ENCODE results near the gene TSFM.

TSFM gene

DNA sequence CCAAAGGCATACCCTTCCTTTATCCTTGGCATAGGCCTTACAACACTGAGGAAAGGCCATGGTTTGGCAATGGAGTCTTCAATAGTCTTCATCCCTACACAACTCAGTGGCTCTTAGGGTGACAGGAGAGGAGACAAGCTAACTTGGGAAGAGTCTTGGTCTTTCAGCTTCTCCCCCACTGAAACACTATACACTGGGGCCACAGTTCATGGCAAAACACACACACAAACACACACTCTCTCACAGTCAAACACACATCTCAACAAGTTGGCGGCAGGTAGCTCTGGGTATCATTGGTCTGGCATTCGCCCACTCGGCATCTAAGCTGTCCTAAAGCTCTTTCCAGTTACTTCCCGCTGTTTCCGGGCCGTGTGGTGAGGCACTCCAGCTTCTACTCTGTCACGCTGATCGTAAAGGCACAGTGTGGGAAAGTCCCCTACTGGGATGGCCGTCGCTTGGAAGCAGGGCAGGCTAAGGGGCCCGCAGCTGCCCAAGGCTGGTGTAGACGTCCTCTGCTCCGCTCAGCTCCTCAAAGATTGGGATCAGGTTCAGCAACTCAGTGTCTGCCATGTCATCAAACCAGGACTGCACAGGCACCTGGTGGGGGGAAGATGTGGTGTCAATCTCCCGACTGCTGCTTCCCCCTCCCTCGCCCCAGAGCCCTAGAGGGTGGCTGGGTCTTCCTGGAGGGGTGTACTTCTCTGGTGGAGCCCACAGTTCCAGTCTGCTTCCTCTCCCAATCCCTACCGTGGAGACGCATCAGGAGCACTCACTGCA is 40.7 kb downstream of the TSFM start:
- H3K27ac ChIP-seq: peak overlapping the region in 3 of 21 experiments; percentile 1 to 41 (median 1)
- no peak overlapping the region for H3K4me3 ChIP-seq

GRCh38 chr12:57823908-57824640 is 41.5 kb downstream of the TSFM start:
- no peak overlapping the region for H3K4me3 ChIP-seq

GRCh38 chr12:57825451-57825850 is 42.9 kb downstream of the TSFM start:
- Histone ChIP-seq H3K4me3 (no peak overlapping the region), H3K27ac (no peak overlapping the region)

More at GRCh38 chr12:57823908-57824640, 41.5 kb downstream of the TSFM start:
- H3K27ac ChIP-seq: peak overlapping the region in 2 of 21 experiments; percentile 1 to 41

DNA sequence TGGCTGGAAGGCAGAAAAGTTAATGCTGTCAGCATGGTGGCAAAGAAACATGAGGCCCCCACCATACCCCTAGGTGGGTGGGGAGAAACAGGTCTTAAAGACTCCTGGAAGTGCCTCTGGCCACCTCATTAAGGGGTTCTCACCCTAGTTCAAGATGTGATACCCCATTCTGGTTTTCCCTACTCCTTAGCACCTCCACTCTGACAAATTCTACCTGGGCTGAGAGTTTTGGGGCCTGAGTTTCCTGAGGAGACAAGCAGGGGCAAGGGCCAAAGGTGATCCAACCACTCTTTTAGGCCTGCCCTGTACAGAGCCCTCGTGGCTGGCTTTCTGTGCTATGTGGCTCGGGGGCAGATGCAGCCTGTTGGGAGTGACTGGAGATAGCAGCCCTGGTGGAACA is 43.8 kb downstream of the TSFM start:
- H3K27ac ChIP-seq: peak overlapping the region in 4 of 21 experiments; percentile 18 to 47 (median 38)
- no peak overlapping the region for H3K4me3 ChIP-seq

DNA sequence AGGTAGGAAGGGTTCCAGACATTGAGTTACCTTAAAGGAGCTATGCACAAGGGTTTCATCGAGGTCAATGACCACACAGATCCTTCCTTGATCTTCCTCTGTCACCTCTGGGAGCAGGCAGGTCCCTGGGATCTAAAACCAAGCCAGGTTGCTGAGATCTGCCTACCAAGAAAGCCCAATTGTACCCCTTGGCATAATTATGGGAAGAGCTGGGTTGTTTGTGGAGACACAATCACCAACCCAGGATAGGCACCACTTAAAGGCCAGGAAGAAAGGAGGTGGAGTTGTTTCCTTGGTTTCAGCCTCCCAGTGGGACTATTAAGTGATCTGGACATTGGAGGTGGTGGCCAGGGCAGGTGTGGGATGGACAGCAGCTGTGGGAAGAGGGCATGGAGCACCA is 44.4 kb downstream of the TSFM start:
- Histone ChIP-seq H3K4me3 (no peak overlapping the region), H3K27ac (peak overlapping the region in 3 of 21 experiments; percentile 22 to 44 (median 31))

GRCh38 chr12:57829025-57829777 is 46.6 kb downstream of the TSFM start:
- Histone ChIP-seq H3K4me3 (no peak overlapping the region), H3K27ac (peak overlapping the region in 4 of 21 experiments; percentile 2 to 48 (median 18))

- Histone ChIP-seq H3K4me3 (no peak overlapping the region), H3K27ac (peak overlapping the region in 6 of 21 experiments; percentile 3 to 68 (median 55))
These were observed 47.8 kb downstream of the TSFM start for GRCh38 chr12:57830393-57830792.

- Histone ChIP-seq H3K27ac (peak overlapping the region in 9 of 21 experiments; percentile 0 to 82 (median 41)), H3K4me3 (no peak overlapping the region)
These were observed 50.4 kb downstream of the TSFM start for GRCh38 chr12:57832966-57833365.

DNA sequence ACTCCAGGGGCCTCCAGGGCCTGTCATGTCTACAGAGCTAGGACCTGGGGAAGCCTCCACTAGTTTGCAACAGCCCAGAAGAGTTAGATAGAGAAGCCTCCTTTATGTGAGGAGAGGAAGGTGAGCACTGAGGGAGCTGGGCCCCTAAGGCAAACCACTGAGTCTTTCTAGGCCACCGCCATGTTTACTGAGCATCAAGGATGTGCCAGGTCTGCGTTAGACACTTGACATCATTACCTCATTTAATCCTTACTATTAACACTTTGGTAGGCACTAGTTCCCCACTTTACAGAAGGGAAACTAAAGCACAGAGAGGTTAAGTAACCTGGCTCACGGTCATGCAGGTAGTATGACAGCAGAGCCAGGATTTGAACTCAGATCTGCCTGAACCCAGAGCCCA is 51.1 kb downstream of the TSFM start:
- H3K4me3 ChIP-seq: no peak overlapping the region
- H3K27ac ChIP-seq: peak overlapping the region in 9 of 21 experiments; percentile 0 to 82 (median 41)

DNA sequence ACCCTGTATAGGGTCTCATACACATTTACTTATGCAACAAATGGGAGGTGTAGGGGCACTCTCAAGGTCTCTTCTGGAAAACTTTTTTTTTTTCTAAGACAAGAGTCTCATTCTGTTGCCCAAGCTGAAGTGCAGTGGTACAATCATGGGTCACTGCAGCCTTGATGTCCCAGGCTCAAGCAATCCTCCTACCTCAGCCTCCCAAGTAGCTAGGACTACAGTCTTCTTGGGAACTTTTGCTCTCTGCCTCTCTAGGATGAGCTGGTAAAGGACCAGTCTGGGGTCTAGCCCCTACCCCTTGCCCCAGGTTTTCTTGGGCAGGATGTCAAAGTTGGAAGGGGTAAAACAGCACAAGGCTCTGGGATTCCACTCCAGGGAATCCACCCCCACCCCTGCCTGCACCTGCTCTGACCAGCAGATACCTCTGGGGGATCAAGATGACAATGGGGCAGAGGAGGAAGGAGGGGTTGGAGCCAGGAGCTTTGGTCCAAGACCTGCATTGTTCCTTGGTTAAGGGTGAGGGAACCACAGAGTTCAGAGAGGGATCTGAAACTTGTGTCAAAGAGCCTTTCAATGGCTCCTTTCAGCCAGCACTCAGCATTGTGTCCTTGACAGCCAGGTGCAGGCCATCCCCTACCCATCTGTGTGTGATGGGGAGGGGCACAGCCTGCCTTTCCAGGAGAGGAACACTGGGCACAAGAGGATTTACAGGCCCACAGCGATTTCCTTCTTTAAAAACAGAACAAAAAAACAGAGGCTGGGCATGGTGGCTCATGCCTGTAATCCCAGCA is 51.7 kb downstream of the TSFM start:
- no peak overlapping the region for H3K4me3 ChIP-seq
- peak overlapping the region in 14 of 21 experiments; percentile 5 to 82 (median 44) for H3K27ac ChIP-seq

- Histone ChIP-seq H3K4me3 (no peak overlapping the region), H3K27ac (peak overlapping the region in 18 of 21 experiments; percentile 15 to 82 (median 62))
These were observed 53.0 kb downstream of the TSFM start for GRCh38 chr12:57835366-57836288.

DNA sequence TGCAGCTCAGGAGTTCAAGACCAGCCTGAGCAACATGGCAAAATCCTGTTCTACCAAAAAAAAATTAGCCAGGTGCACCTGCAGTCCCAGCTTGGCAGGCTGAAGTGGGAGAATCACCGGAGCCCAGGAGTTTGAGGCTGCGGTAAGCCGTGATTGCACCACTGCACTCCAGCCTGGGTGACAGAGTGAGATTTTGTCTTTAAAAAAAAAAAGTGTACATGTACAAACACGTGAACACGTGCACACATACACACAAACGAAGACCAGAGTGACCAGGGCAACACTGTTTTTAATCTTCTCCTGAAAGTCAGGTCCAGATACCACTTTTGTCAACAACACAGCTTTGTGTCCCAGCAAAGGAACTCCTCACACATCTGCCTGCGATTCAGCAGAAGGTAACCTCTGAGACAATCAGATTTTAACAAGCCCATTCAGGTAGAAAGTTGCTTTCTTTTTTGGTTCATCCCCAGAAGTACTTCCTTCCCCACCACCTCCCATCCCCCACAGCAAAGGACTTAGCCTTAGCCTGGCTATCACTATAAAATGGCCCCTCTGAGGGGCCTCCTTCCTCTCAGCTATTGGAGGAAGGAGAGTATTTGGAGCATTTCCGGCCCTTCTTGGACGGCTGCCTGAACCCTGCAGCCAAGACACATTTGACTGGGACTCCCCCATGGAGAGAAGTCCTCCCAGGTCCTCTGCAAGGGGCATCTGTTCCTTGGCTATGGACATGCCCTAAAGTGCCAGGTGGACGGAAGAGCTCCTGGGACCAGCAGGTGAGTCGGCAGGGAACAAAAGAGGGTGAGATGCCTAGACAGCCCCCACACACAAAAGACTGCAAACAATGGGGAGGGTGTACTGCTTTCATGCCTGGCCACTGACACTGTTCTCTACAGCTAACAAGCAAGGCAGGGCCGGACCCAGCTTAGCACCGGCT is 54.1 kb downstream of the TSFM start:
- no peak overlapping the region for H3K4me3 ChIP-seq
- H3K27ac ChIP-seq: peak overlapping the region in 17 of 21 experiments; percentile 15 to 82 (median 61)

GRCh38 chr12:57837864-57838562 is 55.4 kb downstream of the TSFM start:
- no peak overlapping the region for H3K4me3 ChIP-seq
- H3K27ac ChIP-seq: peak overlapping the region in 17 of 21 experiments; percentile 4 to 79 (median 49)

DNA sequence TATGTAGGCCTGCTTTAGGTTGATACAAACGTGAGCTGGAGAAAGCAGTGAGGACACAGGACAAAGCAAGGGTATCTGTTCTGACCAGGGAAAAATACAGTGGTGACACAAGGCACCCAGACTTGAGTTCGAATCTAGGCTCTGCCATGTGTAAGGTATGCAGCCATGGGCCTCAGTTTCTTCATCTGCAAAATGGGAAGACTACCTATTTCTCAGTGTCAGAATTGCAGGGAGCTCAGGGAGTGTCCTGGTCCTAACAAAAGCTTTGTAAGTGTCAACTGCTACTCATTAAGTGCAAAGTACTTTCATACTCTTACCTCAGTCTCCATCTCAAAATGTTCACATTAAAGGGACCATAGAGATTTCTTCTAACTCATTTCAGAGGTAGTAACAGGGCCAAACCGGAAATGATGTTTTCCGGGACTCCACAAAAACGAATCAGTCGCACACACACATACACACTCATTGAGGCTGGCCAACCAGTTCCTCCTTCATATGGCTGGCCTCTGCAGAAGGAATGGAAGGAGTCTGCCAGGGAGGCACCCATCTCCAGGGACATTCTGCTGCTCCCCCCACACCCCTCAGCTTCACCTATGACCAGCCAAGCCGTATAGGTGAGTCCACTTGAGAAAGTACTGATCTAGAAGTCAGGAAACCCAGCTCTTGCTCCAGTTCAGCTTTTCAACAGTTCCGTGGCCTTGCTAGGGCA is 56.2 kb downstream of the TSFM start:
- Histone ChIP-seq H3K4me3 (no peak overlapping the region), H3K27ac (peak overlapping the region in 17 of 21 experiments; percentile 4 to 79 (median 49))

DNA sequence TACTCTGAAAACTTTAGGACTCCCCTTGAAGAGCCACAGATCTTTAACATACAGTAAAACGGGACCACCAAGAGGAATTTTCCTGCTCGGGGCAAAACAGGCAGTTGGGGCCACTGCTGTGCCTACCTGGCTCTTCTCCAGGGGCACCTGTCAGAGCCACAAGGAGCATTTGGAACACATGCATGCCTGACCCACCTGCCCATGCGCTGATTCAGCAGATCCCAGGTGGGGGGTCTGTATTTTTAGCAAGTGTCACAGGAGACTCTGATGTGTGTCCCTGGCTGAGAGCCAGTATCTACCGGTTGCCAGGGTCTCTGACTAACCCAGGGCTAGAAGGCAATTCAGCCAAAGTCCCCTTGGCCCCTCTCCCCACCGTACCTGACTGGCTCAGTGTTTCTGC is 57.4 kb downstream of the TSFM start:
- no peak overlapping the region for H3K4me3 ChIP-seq
- peak overlapping the region in 7 of 21 experiments; percentile 32 to 68 (median 52) for H3K27ac ChIP-seq

GRCh38 chr12:57840726-57841125 is 58.1 kb downstream of the TSFM start:
- Histone ChIP-seq H3K4me3 (no peak overlapping the region), H3K27ac (peak overlapping the region in 8 of 21 experiments; percentile 12 to 68 (median 50))
